Measurements from ENCODE around the gene COX4I2. TPM values are rescaled to one million over a fixed set of nuclear protein-coding genes. Genes with fewer than 3 reads are reported as not detected.

Gene COX4I2
- total and polyA plus RNA-seq, 2 of the 4 experiments (the other 2 are of a cell fraction), result not detected

DNA sequence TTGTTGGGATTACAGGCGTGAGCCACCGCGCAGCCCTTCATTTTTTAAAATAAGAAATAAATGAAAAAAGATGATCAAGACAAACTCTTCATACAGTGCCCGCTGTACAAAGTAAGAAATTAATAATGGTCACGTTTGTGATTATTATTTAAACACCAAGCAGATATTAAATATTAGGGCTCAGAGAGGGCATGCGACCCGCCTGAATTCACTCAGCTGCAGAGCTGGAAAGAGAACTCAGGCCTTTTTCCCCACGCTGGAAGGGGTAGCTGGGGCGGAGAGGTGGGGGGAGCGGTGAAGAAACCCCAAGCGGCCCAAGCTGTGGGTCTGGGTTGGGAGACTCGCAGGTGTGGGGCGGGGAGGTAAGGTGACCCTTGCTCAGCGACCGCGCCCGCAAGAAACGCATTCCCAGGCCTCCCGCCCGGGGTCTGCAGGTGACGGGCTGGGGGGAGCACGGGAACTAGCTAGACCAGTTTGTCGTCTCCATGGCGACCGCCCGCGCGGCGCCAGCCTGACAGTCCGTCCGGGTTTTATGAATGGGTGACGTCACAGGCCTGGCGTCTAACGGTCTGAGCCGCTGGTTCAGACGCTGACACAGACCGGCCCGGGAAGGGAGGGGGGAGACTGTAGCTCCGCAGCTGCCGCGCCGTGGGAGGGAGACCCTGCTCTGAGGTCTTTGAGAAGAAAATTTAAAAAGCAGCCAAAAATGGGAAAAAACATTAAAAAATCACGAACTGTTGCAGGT lies 33.7 kb upstream of the COX4I2 start:
- no TSS peak for BruUV-seq (replicated peaks)
- dilution Hi-C loops (cut with HindIII; ENCODE audit: low sequenced_read_pairs, unreplicated experiment), result no loop called here

More for the DNA sequence above, 33.7 kb upstream of the COX4I2 start:
- H3K4me3 ChIP-seq (ENCODE audit: insufficient read depth, low read depth, low read length), result peak overlapping the region; percentile 66
- peaks cover 18% of the 10 kb centered on the region for H4K20me1 ChIP-seq (ENCODE audit: insufficient read depth, low read length)
- H3K79me1 ChIP-seq (ENCODE audit: low read depth in 1 of 2, low read length in 2 of 2), result peaks cover 0 to 17% of the 10 kb centered on the region in 2 experiments; a peak in 2 of 4 replicates
- TF ChIP-seq RCOR1 (IDR thresholded peaks at IDR 0.05; ENCODE audit: insufficient replicate concordance, low read length), result peak; percentile 30
- no peak for TF ChIP-seq MAFK (IDR thresholded peaks at IDR 0.05; ENCODE audit: low read depth, low read length)
- peak; percentile 72 for TF ChIP-seq FOS (IDR thresholded peaks at IDR 0.05; ENCODE audit: low read depth, low read length)
- TF ChIP-seq NFE2L2 (IDR thresholded peaks at IDR 0.05; ENCODE audit: low read depth, low read length), result peak; percentile 33; the same call in 1 of the 2 replicates
- peak; percentile 84 for TF ChIP-seq POLR2A (IDR thresholded peaks at IDR 0.05; ENCODE audit: low read depth, low read length)
- TF ChIP-seq MAZ (IDR thresholded peaks at IDR 0.05; ENCODE audit: borderline replicate concordance, low read depth, low read length), result peak; percentile 86; the same call in 1 of the 2 replicates
- peak overlapping the region; percentile 65 for H3K23ac ChIP-seq (ENCODE audit: low read depth, low read length)
- peak overlapping the region; percentile 27; the same call in 1 of the 2 replicates for H3K18ac ChIP-seq (ENCODE audit: low read depth, low read length)
- H4K91ac ChIP-seq (ENCODE audit: insufficient read depth, low read depth, low read length), result peak overlapping the region; percentile 85
- peak overlapping the region; percentile 35 for H2AK9ac ChIP-seq (replicated peaks; ENCODE audit: low read depth, low read length, poor library complexity)
- peak overlapping the region; percentile 87 to 88 for H4K8ac ChIP-seq (ENCODE audit: low read depth in 2 of 2, low read length in 2 of 2)
- H3K36me3 ChIP-seq (ENCODE audit: control insufficient read depth, insufficient read depth, low read length), result peaks cover 1% of the 10 kb centered on the region; the same call in 1 of the 2 replicates
- no peak overlapping the region for H4K5ac ChIP-seq (ENCODE audit: low read depth, low read length)
- peak overlapping the region; percentile 53 for H3K14ac ChIP-seq (replicated peaks; ENCODE audit: low read depth, low read length)
- H3K9me1 ChIP-seq (ENCODE audit: insufficient read depth, low read length), result no peaks in the 10 kb centered on the region
- ATAC-seq (ENCODE audit: low read depth) (peak; percentile 53), DNase-seq (peak; percentile 96)
- H3K9ac ChIP-seq (ENCODE audit: low read depth, low read length), result peak overlapping the region; percentile 79
- H3K9me3 ChIP-seq (ENCODE audit: control insufficient read depth, insufficient read depth, low read length), result no peaks in the 10 kb centered on the region
- H3K4me1 ChIP-seq (ENCODE audit: control insufficient read depth, insufficient read depth, low read length), result peaks cover 21% of the 10 kb centered on the region
- peak overlapping the region; percentile 87 for H3K27ac ChIP-seq (ENCODE audit: insufficient read depth, low read length)
- 0% methylated on average over 27 of the region's 43 CpGs; no CpG with 5 or more reads in 1 of the 2 experiments for WGBS, 2 experiments (ENCODE audit: extremely low coverage in 2 of 2, insufficient read length in 1 of 2)
- H2BK120ac ChIP-seq (ENCODE audit: low read depth, low read length), result peak overlapping the region; percentile 85
- H3K56ac ChIP-seq (ENCODE audit: extremely low read depth, insufficient read depth, low read length), result peak overlapping the region; percentile 99
- intact Hi-C loops (cut with micrococcal nuclease) (no loop called here), in situ Hi-C loops (cut with MboI; ENCODE audit: low sequenced_read_pairs) (no loop called here)
- no peaks in the 10 kb centered on the region for H3K27me3 ChIP-seq (ENCODE audit: control insufficient read depth, insufficient read depth, low read length)
- H2BK15ac ChIP-seq (ENCODE audit: low read depth, low read length), result peak overlapping the region; percentile 7; the same call in 1 of the 3 replicates
- H2BK5ac ChIP-seq (ENCODE audit: low read depth, low read length, poor library complexity, severe bottlenecking), result peak overlapping the region; percentile 75
- peak overlapping the region; percentile 85 for H2AFZ ChIP-seq (replicated peaks; ENCODE audit: low read length, poor library complexity)
- peak overlapping the region; percentile 73; the same call in 1 of the 2 replicates for H2BK20ac ChIP-seq (ENCODE audit: low read depth, low read length)
- H2AK5ac ChIP-seq (ENCODE audit: low read depth, low read length), result peak overlapping the region; percentile 67
- POLR2A ChIA-PET (ENCODE audit: unreplicated experiment), result interaction anchor here (1.7 kb wide), 1 partner anchor 8 kb away, joined by 8 read pairs; no protein-coding TSS in a partner anchor
- H3K4me2 ChIP-seq (ENCODE audit: low read depth, low read length), result peak overlapping the region; percentile 84
- CTCF ChIA-PET, result interaction anchor here (1.1 to 2.5 kb wide), 4 partner anchors 9 to 44 kb away, joined by 4 to 12 read pairs (median 8); no protein-coding TSS in a partner anchor
- peak overlapping the region; percentile 84 for H3K4ac ChIP-seq (ENCODE audit: low read depth, low read length)
